Activated effector memory CD4-positive, alpha-beta T cell treated with Interleukin-2 at 50 U/mL for 16 hours (primary cell): ENCODE measurements around the gene B3GNT9.
A peak's percentile ranks its signal among the peaks of the same experiment; 100 is the strongest.

Source experiments
- DNase-seq: peaks from one replicate; pipeline ENCODE4 v3.0.0-alpha.2; 2020

B3GNT9 gene

DNA sequence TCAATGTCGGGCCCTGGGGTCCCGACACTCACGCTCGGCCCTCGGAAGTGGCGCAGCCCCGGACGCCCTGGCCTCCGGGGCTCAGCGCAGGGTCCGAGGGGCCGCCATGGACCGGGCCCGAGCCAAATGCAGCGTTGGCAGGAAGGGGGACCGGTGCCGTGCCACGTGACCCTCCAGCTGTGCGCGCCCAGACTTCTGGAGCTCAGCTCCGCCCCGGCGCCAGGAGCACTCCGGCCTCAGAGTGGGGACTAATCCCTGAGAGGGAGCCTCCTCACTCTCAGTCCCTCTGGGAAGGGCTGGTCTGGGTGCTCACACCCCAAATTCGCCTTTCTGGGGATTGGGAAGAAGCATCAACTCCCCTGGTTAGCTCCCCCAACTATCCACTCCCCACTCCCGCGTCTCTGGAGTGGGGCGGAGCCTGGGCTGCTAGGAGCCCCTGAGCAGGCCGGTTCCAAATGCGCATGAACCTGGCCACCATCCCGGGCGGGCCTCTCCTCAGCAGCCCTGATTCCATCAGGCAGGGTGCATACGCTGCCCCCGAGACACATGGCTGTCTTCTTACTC lies at the start of gene B3GNT9:
Gene B3GNT9 (minus strand): TSS at position 166 of the 564 bp plus-strand sequence. CDS start 513 bp downstream, outside the sequence.
- DNase-seq, result peak; percentile 29

DNA sequence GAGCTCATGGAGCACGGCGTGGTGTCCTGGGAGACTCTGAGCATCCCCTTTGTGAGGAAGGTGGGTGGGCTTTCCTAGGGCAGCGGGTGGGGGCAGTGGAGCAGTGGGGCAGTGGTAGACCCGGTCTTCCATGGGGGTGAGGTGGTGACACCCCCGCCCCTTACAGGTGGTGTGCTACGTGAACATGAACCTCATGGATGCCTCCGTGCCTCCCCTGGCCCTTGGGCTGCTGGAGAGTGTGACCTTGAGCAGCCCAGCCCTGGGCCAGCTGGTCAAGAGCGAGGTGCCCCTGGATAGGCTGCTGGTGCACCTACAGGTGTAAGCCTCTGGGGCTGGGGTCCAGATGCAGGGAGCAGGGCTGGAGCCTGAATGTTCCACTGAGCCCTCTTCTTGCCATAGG lies 49.7 kb upstream of the B3GNT9 start:
- no peak for DNase-seq

DNA sequence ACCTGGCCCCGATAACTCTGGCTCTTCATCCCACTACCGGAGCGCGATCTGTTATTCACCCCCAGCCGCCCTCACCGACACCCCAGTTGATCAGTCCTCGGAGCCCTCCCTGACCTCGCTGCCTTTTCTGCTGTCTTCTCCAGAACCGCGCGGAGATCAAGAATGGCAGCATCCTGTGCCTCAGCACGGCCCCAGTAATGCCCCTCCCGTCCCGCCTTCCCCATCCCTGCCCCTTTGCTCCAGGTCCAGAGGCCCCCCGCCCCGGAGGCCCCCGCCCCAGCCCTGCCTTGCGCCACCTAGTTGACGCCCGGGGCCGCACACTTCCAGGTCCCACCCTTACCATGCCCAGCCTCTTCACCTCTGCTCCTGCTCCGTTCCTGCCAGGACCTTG lies 49.0 kb upstream of the B3GNT9 start:
- no peak for DNase-seq

- no peak for DNase-seq
These were observed 48.4 kb upstream of the B3GNT9 start, which contains the start of gene ELMO3 for GRCh38 chr16:67199011-67199807. ELMO3 (plus strand) TSS chr16:67199131; CDS start chr16:67199327, 196 bp downstream.

GRCh38 chr16:67198238-67198734 lies 47.5 kb upstream of the B3GNT9 start:
- DNase-seq, result no peak

DNA sequence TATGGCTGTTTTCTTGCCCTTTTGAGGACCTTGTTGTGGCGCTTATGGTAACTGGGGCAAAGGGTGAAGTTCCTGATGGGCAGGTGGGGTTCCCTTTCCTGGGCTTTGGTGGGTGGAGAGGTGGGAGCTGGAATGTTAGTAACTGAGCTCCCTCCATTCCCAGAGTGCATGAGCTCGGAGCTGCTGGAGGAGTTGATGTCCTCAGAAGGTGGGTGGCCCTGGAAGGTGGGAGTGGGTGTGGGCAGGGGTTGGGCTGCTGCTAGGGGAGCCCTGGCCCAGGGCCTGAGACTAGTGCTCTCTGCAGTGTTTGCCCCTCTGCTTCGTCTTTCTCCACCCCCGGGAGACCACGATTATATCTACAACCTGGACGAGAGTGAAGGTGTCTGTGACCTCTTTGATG lies 46.9 kb upstream of the B3GNT9 start:
- no peak for DNase-seq

DNA sequence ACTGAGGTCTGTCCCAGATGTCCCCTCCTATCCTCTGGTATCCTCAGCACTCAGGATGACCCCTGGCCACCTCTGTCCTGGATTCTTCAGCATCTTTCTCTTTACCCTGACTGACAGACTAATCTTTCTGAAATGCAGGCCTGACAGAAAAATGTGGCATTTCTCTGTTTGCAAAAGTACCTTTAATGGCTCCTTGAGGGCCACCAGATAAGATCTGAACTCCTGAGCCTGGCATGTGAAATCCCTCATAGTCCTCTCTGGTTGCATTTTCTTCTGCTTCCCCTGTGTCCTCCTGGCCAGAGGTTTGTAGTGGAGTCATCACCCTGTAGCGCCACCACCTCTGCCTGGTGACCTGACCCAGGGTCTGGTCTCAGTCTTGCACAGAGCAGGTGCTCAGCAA lies 46.1 kb upstream of the B3GNT9 start:
- no peak for DNase-seq

GRCh38 chr16:67195676-67196075 lies 44.9 kb upstream of the B3GNT9 start:
- DNase-seq, result no peak

DNA sequence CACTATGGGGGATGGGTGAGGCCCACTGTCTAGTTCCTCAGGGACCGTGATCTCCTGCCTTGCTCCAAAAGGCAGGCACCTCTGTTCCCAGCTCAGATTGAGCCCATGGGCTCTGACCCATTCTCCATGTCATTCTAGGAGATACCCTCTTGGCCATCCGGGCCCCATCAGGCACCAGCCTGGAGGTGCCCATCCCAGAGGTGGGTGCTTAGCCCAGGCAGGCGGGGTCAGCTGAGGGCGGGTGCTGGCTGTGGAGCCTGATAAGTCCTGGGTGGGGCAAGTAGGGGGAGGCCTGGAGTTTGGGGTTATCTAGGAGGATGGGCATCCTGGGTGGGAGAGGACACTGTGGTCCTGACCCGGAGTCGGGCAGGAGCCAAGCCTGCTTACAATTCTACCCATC lies 43.5 kb upstream of the B3GNT9 start:
- no peak for DNase-seq

GRCh38 chr16:67193536-67193935 lies 42.7 kb upstream of the B3GNT9 start:
- DNase-seq, result no peak

GRCh38 chr16:67192781-67193361 lies 42.1 kb upstream of the B3GNT9 start:
- no peak for DNase-seq

- peak; percentile 82 for DNase-seq
These were observed 41.3 kb upstream of the B3GNT9 start, which contains the start of gene E2F4 for GRCh38 chr16:67191995-67192681. E2F4 (plus strand) TSS chr16:67192155; CDS start chr16:67192228, 73 bp downstream.

DNA sequence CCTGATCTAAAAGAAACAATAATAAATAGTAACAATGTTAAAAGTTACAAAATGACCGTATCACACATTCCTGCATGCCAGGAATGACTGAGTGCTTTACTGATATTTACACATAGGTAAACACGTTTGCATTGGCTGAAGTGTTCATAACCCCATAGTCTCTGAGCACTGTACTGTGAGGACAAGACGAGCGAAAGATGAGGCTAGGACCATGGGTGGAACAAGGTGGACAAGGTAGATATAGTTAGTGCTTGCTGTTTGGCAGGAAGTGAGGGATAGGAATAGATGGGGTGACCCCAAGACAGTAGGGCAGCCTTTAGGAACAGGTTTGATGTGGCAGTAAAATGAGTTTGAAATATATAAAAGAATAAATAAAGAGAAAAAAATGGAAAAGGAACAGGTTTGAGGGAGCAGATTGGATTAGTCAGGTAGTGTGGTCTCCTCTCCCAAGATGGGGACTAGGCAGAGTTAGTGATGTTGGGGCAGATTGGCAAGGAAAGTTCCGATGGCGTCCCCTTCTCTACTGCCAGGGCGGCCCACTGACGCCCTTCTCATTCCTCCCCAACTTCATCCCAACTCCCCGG lies 40.7 kb upstream of the B3GNT9 start:
- DNase-seq, result no peak

- DNase-seq, result no peak
These were observed 39.9 kb upstream of the B3GNT9 start for GRCh38 chr16:67190448-67191399.

DNA sequence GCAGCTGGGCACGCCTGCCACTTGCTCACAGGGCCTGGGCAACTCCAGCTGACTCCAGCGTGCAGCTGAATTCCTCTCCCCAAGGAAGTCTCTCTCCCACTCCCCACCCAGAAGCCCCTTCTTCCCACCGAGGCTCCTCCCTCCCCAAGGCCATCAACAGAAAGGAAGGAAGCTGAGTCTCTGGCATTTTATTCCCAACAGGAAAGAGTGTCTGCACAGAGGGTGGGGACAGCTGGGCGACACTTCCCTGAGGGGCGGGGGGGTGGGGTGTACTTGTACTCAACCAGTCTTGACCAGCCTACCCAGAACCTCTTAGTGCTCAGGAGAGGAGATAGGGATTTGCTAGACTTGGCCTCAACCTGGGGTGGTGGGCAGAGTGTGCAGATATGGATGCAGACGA lies 39.2 kb upstream of the B3GNT9 start, which contains the start of gene EXOC3L1:
Gene EXOC3L1 (minus strand): TSS at position 96 of the 400 bp plus-strand sequence. CDS start 460 bp downstream, outside the sequence.
- no peak for DNase-seq

- DNase-seq, result no peak
These were observed 38.0 kb upstream of the B3GNT9 start for GRCh38 chr16:67188798-67189197.

DNA sequence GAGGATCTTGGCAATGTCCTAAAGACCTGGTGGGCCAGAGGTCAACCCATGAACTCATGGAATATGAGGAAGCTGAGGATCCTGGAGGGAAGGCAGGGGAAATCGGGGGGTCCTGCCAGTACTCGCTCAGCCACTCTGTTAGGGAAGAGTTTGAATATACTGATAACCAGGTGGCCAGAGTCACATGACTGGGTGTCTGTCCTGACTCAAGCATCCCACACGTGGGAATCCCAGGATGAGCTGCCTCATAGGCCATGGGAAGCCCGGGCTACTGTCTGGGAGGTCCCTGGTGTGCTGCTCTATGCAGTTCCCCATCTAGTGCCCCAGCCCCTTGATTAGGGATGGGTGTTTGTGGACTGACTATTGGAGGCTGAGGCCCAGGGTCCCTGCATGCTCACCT lies 37.5 kb upstream of the B3GNT9 start:
- no peak for DNase-seq

- no peak for DNase-seq
These were observed 36.5 kb upstream of the B3GNT9 start for GRCh38 chr16:67187175-67187890.

GRCh38 chr16:67186550-67186950 lies 35.8 kb upstream of the B3GNT9 start:
- no peak for DNase-seq

DNA sequence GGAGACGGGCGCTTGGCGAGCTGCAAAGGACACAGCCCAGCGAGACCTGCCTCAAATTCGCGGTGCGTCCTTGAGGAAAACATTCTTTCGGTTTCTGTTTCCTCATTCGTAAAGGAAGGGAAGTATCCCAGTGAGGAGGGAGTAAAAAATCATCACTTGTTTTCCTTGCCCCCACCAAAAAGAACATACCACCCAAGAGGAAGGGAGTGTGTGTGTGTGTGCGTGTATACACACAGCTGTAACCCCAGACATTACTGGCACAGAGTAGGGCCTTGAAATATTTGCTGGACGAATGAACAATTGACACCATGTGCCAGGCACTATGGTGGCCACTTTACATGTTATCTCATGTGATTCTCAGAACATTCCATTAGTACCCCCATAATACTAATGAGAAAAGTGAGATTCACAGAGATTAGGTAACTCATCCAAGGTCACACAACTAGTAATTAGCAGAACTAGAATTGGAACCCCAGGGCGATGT lies 34.9 kb upstream of the B3GNT9 start:
- DNase-seq, result no peak
